OCI-LY7 (cell line): Measurements from ENCODE around the gene RPS19. TPM values are rescaled to one million over a fixed set of nuclear protein-coding genes. Genes with fewer than 3 reads are reported as not detected.
"Not testable (repeated sequence)": the region's sequence is repeated elsewhere in the genome, so short reads cannot be mapped to it uniquely, and the experiment has no call there.

Experiments used
- BruUV-seq: library from RNA; stranded (reverse); fragments of 400-500 nt; replicated peaks from 2 replicates; lab custom pipeline; 2021; lab: Mats Ljungman, UMichigan
- CTCF ChIA-PET: fragments of 300-600 bp; sonication (Branson Sonifier 250); formaldehyde crosslinking; loops from one replicate; lab custom pipeline; 2022; ENCODE audit warnings: antibody characterized with exemption; ENCODE audit not compliant: unreplicated experiment; lab: Charles Lee
- POLR2A ChIA-PET: fragments of 300-600 bp; sonication (Branson Sonifier 250); formaldehyde crosslinking; loops from one replicate; lab custom pipeline; 2022; ENCODE audit warnings: antibody characterized with exemption; lab: Charles Lee
- DNase-seq: peaks from one replicate; pipeline ENCODE4 v3.0.0-alpha.2; 2015; ENCODE audit warnings: low spot score
- H2AFZ ChIP-seq: fragments of 200-600 bp; sonication (generic), shearing (Covaris generic); 2 replicates; pipeline ENCODE4 v1.6.1; 2014; ENCODE audit warnings: mild to moderate bottlenecking, antibody characterized with exemption, low read length, moderate library complexity
- H3K27ac ChIP-seq: fragments of 200-600 bp; sonication (generic); 2 replicates; pipeline ENCODE4 v1.5.1; 2014; ENCODE audit warnings: mixed run types, low read depth, mild to moderate bottlenecking, moderate library complexity, low read length, inconsistent platforms; ENCODE audit not compliant: poor library complexity, severe bottlenecking
- H3K36me3 ChIP-seq: fragments of 200-600 bp; sonication (generic); 2 replicates; pipeline ENCODE4 v1.6.1; 2014; ENCODE audit warnings: mild to moderate bottlenecking, antibody characterized with exemption, low read length, moderate library complexity, mixed read lengths; ENCODE audit not compliant: insufficient read depth
- H3K4me1 ChIP-seq: fragments of 200-600 bp; sonication (generic); 2 replicates; pipeline ENCODE4 v1.5.1; 2014; ENCODE audit warnings: mild to moderate bottlenecking, low read length; ENCODE audit not compliant: insufficient read depth, poor library complexity, severe bottlenecking
- H3K4me2 ChIP-seq: fragments of 200-600 bp; sonication (generic); 2 replicates; pipeline ENCODE4 v1.6.1; 2014; ENCODE audit warnings: mild to moderate bottlenecking, low read length
- H3K4me3 ChIP-seq: fragments of 200-600 bp; sonication (generic); 2 replicates; pipeline ENCODE4 v1.5.1; 2014; ENCODE audit warnings: mild to moderate bottlenecking, low read depth, low read length; ENCODE audit not compliant: poor library complexity, severe bottlenecking
- H3K79me2 ChIP-seq: fragments of 200-600 bp; sonication (generic); 2 replicates; pipeline ENCODE4 v1.6.1; 2016; ENCODE audit warnings: low read depth, mild to moderate bottlenecking, low read length, moderate library complexity, mixed read lengths; ENCODE audit not compliant: insufficient read depth
- H3K9me2 ChIP-seq: fragments of 200-600 bp; sonication (generic); 2 replicates; pipeline ENCODE4 v1.6.1; 2016; ENCODE audit warnings: mild to moderate bottlenecking, low read length, mixed read lengths; ENCODE audit not compliant: insufficient read depth
- H3K9me3 ChIP-seq: fragments of 200-600 bp; sonication (generic); 2 replicates; pipeline ENCODE4 v1.6.1; 2014; ENCODE audit warnings: mild to moderate bottlenecking, mixed run types, low read length, mixed read lengths
- H4K20me1 ChIP-seq: fragments of 200-600 bp; sonication (generic); 2 replicates; pipeline ENCODE4 v1.6.1; 2014; ENCODE audit warnings: mild to moderate bottlenecking, antibody characterized with exemption, low read length, moderate library complexity, mixed read lengths; ENCODE audit not compliant: insufficient read depth
- EZH2phosphoT487 ChIP-seq: fragments of 200-600 bp; sonication (generic); IDR thresholded peaks from 2 replicates; pipeline ENCODE4 v1.6.1; 2018; ENCODE audit warnings: low read depth, borderline replicate concordance, mild to moderate bottlenecking, mixed run types, antibody characterized with exemption, low read length, moderate library complexity, mixed read lengths
- intact Hi-C: fragments of 100-400 bp; cut with micrococcal nuclease; formaldehyde crosslinking; loops from one replicate; pipeline ENCODE4 v1.10.0; 2022; ENCODE audit not compliant: unreplicated experiment
- total RNA-seq, 2 experiments: library from RNA; depleted of rRNA in 1 of 2; stranded (reverse); fragments of >200 nt in 1 of 2; shearing (Covaris generic) in 1 of 2; gene quantifications; 2 replicates each; pipeline ENCODE4 v1.2.3, GENCODE V29; 2014 to 2022
- TF ChIP-seq, protein P1 (sequence below): fragments of 200-600 bp; sonication (generic); conservative IDR thresholded peaks from 2 replicates; pipeline ENCODE4 v1.5.1; 2014; ENCODE audit warnings: mild to moderate bottlenecking, antibody characterized with exemption, low read length, moderate library complexity, mixed read lengths

The RPS19 gene
- total RNA-seq, 2 experiments from 2014 or later = 3,803 to 4,414 TPM

DNA sequence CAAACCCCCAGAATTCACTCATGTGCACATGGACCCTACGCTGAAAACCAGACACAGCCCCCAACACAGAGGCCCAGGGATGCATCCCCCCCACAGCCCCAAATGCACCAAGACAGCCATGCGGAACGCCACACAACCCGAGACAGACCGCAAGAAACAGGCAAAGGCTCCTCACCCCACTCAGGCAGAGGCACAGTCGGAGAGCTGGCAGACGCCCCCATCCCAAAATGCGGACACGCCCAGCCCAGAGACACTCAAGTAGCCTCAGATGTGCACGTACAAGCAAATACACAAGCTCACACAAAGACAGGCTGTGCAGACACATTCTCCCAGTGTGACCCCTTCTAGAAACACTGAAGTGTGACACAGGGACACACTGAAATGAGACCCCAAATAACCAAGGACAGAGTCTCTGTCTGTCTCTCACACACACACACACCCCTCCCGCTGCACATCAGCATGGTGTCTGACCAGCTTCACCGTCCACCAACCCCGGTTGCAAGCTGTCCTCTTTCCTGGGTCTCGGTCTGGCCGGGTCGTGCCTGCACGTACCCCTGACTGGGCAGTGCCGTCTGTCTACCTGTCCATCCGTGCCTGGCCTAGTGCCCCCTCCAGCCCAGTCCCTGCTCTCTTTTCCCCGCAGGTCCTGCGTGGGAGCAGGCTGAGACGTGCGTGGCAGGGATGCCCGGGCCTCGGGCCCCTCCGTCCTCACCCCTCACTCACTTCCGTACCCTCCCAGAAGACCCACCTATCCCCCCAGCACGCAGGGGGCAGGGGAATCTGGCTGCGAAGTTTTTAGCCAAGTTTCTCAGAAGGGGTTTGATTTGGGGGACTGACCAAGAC lies 52.1 kb downstream of the RPS19 start:
- H3K36me3 ChIP-seq = peaks cover 4% of the 10 kb centered on the region; the same call in 1 of the 2 replicates
- ChIA-PET CTCF (no interaction called here), POLR2A (no interaction called here)
- peak overlapping the region; percentile 5; the same call in 1 of the 2 replicates for H3K4me2 ChIP-seq
- intact Hi-C loops = no loop called here
- no peaks in the 10 kb centered on the region for H3K79me2 ChIP-seq
- BruUV-seq = no TSS peak
- peaks cover 13% of the 10 kb centered on the region for H3K4me1 ChIP-seq
- H3K9me2 ChIP-seq = no peaks in the 10 kb centered on the region
- H4K20me1 ChIP-seq = no peaks in the 10 kb centered on the region
- DNase-seq = peak; percentile 30
- H3K27ac ChIP-seq = no peak overlapping the region
- TF ChIP-seq EZH2phosphoT487 = no peak
- TF ChIP-seq, protein P1, sequence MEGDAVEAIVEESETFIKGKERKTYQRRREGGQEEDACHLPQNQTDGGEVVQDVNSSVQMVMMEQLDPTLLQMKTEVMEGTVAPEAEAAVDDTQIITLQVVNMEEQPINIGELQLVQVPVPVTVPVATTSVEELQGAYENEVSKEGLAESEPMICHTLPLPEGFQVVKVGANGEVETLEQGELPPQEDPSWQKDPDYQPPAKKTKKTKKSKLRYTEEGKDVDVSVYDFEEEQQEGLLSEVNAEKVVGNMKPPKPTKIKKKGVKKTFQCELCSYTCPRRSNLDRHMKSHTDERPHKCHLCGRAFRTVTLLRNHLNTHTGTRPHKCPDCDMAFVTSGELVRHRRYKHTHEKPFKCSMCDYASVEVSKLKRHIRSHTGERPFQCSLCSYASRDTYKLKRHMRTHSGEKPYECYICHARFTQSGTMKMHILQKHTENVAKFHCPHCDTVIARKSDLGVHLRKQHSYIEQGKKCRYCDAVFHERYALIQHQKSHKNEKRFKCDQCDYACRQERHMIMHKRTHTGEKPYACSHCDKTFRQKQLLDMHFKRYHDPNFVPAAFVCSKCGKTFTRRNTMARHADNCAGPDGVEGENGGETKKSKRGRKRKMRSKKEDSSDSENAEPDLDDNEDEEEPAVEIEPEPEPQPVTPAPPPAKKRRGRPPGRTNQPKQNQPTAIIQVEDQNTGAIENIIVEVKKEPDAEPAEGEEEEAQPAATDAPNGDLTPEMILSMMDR = no peak
- no peak overlapping the region for H2AFZ ChIP-seq
- H3K4me3 ChIP-seq = no peak overlapping the region
- H3K9me3 ChIP-seq = no peaks in the 10 kb centered on the region

DNA sequence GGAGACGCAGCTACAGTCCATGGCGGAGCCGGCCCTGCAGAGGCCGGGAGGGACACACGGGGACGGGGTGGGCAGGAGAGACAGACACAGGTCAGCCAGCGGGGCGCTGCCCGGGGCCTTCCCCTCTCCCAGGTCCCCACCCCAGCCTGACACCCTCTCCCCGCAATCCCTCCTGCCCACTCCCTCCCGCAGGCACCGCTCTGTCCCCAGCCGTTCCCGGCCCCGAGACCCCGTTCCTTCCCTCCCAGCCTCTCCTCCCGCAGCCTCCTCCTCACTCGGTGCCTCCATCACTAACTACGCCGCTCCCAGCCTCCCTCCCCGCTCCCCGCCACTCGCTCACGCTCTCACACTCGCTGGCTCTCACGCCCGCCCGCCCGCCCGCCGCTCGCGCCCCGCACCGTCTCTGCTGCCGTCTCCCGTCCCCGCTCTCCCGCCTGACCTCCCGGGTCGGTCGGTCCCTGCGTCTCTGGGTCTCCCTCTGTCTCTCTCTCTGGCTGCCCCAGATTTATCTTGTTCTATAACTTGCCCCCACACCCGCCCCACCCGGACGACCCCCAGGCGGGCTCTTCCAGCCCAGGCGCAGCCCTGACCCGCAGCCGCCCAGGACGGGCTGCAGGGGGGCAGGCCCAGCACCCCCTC lies 53.0 kb downstream of the RPS19 start:
- Histone ChIP-seq H3K27ac (no peak overlapping the region), H3K36me3 (no peaks in the 10 kb centered on the region; the same call in 1 of the 2 replicates), H3K79me2 (no peaks in the 10 kb centered on the region), H4K20me1 (no peaks in the 10 kb centered on the region), H2AFZ (no peak overlapping the region), H3K4me1 (peaks cover 13% of the 10 kb centered on the region), H3K9me3 (no peaks in the 10 kb centered on the region), H3K4me3 (no peak overlapping the region), H3K9me2 (no peaks in the 10 kb centered on the region), H3K4me2 (no peak overlapping the region)
- intact Hi-C loops = no loop called here
- no TSS peak for BruUV-seq
- TF ChIP-seq EZH2phosphoT487 = no peak
- POLR2A ChIA-PET = no interaction called here
- CTCF ChIA-PET = no interaction called here
- no peak for DNase-seq

DNA sequence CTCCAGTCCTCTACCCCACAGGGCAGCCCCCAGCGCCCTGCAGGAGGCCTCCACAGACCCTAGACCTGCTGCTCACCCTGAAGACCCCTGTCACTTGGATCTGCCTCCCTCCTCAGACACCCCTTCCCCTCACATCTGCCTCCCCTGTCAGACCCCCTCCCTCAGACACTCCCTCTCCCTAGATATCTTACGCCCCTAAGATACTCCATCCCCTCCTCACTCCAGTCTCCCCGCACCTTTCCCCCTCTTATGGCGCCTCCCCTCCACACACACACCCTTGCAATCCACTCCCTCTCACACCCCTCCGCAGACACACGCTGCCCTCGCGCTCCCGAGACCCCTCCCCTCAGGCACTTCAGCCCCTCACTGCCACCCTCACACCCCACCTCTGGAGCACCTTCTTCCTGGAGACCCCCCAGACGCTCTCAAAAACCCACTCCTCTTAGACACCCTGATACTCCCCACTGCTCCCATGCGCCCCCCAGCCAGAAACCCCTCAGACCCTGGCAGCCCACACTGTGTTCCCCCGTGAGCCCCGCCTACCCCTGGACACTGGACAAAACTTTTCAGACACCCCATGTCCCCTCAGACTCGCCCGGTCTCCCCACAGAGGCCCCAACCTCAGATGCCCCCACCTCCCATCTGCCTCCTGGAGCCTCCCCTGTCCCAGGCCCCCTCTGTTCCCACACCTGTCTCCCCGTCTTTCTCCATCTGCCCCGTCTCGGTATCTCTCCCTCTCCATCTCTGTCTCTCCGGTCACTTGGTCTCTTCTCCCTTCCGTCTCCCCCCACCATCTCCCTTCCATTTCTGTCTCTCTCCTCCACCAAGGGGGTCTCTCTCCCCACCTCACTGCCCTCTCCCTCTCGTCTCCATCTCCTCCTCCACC lies 53.7 kb downstream of the RPS19 start:
- Histone ChIP-seq H3K4me3 (no peak overlapping the region), H3K4me2 (no peak overlapping the region), H3K36me3 (no peaks in the 10 kb centered on the region; the same call in 1 of the 2 replicates), H2AFZ (no peak overlapping the region), H3K79me2 (no peaks in the 10 kb centered on the region), H4K20me1 (no peaks in the 10 kb centered on the region), H3K27ac (no peak overlapping the region), H3K9me3 (no peaks in the 10 kb centered on the region), H3K9me2 (no peaks in the 10 kb centered on the region), H3K4me1 (peaks cover 13% of the 10 kb centered on the region)
- TF ChIP-seq, protein P1 = no peak
- no peak for TF ChIP-seq EZH2phosphoT487
- intact Hi-C loops = no loop called here
- ChIA-PET POLR2A (no interaction called here), CTCF (no interaction called here)
- BruUV-seq = no TSS peak
- DNase-seq = no peak

DNA sequence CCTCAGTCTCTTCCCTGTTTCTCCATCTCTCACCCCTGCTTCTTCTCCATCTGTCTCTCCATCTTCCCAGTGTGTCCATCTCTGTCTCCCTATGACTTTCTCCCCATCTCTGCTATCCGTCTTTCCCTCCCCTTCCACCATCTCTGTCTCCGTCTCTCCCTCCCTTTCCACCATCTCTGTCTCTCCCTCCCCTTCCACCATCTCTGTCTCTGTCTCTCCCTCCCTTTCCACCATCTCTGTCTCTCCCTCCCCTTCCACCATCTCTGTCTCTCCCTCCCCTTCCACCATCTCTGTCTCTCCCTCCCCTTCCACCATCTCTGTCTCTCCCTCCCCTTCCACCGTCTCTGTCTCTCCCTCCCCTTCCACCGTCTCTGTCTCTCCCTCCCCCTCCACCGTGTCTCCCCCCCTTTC lies 54.4 kb downstream of the RPS19 start:
- H3K79me2 ChIP-seq, H3K36me3 ChIP-seq, H3K4me3 ChIP-seq, POLR2A ChIA-PET, BruUV-seq, intact Hi-C loops, H4K20me1 ChIP-seq, H3K9me2 ChIP-seq, CTCF ChIA-PET, H3K9me3 ChIP-seq, H2AFZ ChIP-seq, H3K4me2 ChIP-seq, H3K27ac ChIP-seq, DNase-seq: not testable (repeated sequence)
- peaks cover 13% of the 10 kb centered on the region for H3K4me1 ChIP-seq
